ENCODE data around the gene MEI1.

MEI1 gene

DNA sequence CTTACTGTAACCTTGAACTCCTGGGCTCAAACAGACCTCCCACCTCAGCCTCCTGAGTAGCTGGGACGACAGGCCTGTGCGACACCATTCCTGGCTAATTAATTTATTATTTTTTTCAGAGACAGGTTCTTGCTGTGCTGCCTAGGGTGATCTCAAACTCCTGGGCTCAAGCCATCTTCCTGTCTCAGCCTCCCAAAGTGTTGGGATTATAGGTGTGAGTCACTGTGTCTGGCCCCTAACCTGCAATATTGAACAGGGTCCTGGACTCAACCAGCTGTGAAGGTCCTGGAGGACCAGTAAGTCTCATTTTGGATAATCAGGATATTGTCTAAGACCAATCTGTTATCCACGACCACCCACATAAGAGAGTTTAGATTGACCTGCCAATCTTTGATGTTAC lies 116.4 kb downstream of the MEI1 start:
- Histone ChIP-seq H3K4me1 (ENCODE audit: insufficient read depth, poor library complexity, severe bottlenecking) (no peaks in the 10 kb centered on the region), H3K9me3 (ENCODE audit: severe bottlenecking) (no peaks in the 10 kb centered on the region), H3K4me3 (ENCODE audit: severe bottlenecking) (no peak overlapping the region), H3K27ac (ENCODE audit: poor library complexity, severe bottlenecking) (no peak overlapping the region), H3K27me3 (ENCODE audit: insufficient read depth, poor library complexity, severe bottlenecking) (no peaks in the 10 kb centered on the region), H3K36me3 (ENCODE audit: low read depth) (peaks cover 11% of the 10 kb centered on the region)
- ATAC-seq (ENCODE audit: low read depth) = no peak
- no peak for DNase-seq (ENCODE audit: low spot score)
- TF ChIP-seq, protein P1, sequence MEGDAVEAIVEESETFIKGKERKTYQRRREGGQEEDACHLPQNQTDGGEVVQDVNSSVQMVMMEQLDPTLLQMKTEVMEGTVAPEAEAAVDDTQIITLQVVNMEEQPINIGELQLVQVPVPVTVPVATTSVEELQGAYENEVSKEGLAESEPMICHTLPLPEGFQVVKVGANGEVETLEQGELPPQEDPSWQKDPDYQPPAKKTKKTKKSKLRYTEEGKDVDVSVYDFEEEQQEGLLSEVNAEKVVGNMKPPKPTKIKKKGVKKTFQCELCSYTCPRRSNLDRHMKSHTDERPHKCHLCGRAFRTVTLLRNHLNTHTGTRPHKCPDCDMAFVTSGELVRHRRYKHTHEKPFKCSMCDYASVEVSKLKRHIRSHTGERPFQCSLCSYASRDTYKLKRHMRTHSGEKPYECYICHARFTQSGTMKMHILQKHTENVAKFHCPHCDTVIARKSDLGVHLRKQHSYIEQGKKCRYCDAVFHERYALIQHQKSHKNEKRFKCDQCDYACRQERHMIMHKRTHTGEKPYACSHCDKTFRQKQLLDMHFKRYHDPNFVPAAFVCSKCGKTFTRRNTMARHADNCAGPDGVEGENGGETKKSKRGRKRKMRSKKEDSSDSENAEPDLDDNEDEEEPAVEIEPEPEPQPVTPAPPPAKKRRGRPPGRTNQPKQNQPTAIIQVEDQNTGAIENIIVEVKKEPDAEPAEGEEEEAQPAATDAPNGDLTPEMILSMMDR (IDR thresholded peaks at IDR 0.05; ENCODE audit: poor library complexity, severe bottlenecking) = no peak

DNA sequence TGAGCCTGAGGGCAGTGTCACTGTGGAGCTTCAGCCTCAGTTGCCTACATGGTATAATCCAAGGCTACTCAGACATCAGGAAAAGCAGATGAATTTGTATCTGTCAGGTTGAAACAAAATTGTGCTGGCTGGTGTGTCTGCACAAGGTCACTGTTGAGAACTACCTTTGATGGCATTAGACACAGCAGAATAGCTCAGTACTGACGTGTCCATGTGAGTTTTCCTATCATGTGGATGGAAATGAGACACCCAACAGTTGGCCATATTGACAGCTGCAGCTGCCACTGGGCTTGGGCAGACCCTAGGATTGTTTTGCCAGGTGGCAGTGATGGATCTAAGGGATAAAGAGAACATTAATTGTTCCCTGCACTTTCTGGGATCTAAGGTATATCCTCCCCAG lies 116.9 kb downstream of the MEI1 start:
- Histone ChIP-seq H3K4me3 (ENCODE audit: severe bottlenecking) (no peak overlapping the region), H3K4me1 (ENCODE audit: insufficient read depth, poor library complexity, severe bottlenecking) (no peaks in the 10 kb centered on the region), H3K27ac (ENCODE audit: poor library complexity, severe bottlenecking) (no peak overlapping the region), H3K27me3 (ENCODE audit: insufficient read depth, poor library complexity, severe bottlenecking) (no peaks in the 10 kb centered on the region), H3K9me3 (ENCODE audit: severe bottlenecking) (no peaks in the 10 kb centered on the region), H3K36me3 (ENCODE audit: low read depth) (peaks cover 11% of the 10 kb centered on the region)
- no peak for ATAC-seq (ENCODE audit: low read depth)
- no peak for DNase-seq (ENCODE audit: low spot score)
- TF ChIP-seq, protein P1 (IDR thresholded peaks at IDR 0.05; ENCODE audit: poor library complexity, severe bottlenecking) = no peak

DNA sequence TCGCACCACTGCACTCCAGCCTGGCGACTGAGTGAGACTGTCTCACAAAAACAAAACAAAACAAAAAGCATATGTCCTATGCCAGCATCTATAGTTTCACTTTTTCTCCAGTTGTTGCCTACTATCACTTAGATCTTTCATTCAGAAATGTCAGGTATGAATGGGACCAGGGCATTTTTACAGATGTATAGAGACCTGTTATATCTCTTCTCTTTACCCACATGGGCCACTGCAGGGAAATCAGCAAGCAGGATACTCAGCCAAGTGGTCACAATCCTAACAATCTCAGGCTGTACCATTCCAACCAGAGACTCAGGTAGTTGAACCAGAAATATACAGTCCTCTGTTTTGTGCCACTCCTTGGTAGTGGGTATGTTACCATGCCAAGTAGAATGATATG lies 117.6 kb downstream of the MEI1 start:
- TF ChIP-seq, protein P1 (IDR thresholded peaks at IDR 0.05; ENCODE audit: poor library complexity, severe bottlenecking) = no peak

DNA sequence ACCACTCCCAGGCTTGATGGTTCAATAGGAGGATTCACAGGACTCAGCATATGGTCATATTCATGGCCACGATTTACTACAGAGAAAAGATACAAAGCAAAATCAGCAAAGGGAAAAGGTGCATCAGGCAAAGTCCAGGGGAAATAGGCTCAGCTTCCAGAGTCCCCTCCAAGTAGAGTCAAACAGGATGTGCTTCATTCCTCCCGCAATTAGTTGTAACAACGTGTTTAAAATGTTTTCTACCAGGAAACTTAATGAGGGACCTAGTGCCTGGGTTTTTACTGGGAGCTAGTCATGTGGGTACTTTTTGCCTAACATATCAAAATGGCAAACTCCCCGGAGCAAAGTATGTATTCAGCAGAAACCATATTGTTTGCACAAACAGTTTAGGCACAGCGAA lies 118.7 kb downstream of the MEI1 start:
- DNase-seq (ENCODE audit: low spot score) (no peak), ATAC-seq (ENCODE audit: low read depth) (no peak)
- Histone ChIP-seq H3K9me3 (ENCODE audit: severe bottlenecking) (no peaks in the 10 kb centered on the region), H3K36me3 (ENCODE audit: low read depth) (peaks cover 11% of the 10 kb centered on the region), H3K4me1 (ENCODE audit: insufficient read depth, poor library complexity, severe bottlenecking) (no peaks in the 10 kb centered on the region), H3K27ac (ENCODE audit: poor library complexity, severe bottlenecking) (no peak overlapping the region), H3K4me3 (ENCODE audit: severe bottlenecking) (no peak overlapping the region), H3K27me3 (ENCODE audit: insufficient read depth, poor library complexity, severe bottlenecking) (no peaks in the 10 kb centered on the region)
- TF ChIP-seq, protein P1 (IDR thresholded peaks at IDR 0.05; ENCODE audit: poor library complexity, severe bottlenecking) = no peak

More for the DNA sequence above, 117.6 kb downstream of the MEI1 start:
- no peak for DNase-seq (ENCODE audit: low spot score)
- ATAC-seq (ENCODE audit: low read depth) = no peak
- Histone ChIP-seq H3K27ac (ENCODE audit: poor library complexity, severe bottlenecking) (no peak overlapping the region), H3K27me3 (ENCODE audit: insufficient read depth, poor library complexity, severe bottlenecking) (no peaks in the 10 kb centered on the region), H3K9me3 (ENCODE audit: severe bottlenecking) (no peaks in the 10 kb centered on the region), H3K4me1 (ENCODE audit: insufficient read depth, poor library complexity, severe bottlenecking) (no peaks in the 10 kb centered on the region), H3K4me3 (ENCODE audit: severe bottlenecking) (no peak overlapping the region), H3K36me3 (ENCODE audit: low read depth) (peaks cover 11% of the 10 kb centered on the region)

DNA sequence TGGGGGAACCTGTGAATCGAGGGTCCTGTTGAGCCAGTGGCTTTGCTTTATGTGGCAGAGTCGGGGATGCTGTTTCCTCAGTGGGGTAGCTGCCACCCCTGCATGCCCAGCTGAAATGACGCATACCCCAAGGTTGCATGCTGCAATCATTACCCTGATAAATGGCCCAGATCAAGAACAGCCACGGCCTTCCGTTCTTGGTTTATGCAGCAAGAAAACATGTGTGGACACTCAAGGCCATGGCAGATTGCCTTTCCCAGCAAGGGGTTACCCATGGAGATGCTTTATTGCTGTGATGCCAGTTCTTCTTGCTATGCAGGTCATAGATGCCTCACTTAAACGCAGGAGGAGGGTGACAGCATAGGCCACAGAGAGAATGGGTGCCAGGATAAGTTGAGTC lies 119.3 kb downstream of the MEI1 start:
- H3K36me3 ChIP-seq (ENCODE audit: low read depth) = peaks cover 12% of the 10 kb centered on the region

More for the DNA sequence above, 119.3 kb downstream of the MEI1 start:
- TF ChIP-seq, protein P1 (IDR thresholded peaks at IDR 0.05; ENCODE audit: poor library complexity, severe bottlenecking) = no peak
- Histone ChIP-seq H3K9me3 (ENCODE audit: severe bottlenecking) (no peaks in the 10 kb centered on the region), H3K4me3 (ENCODE audit: severe bottlenecking) (no peak overlapping the region), H3K27ac (ENCODE audit: poor library complexity, severe bottlenecking) (no peak overlapping the region), H3K4me1 (ENCODE audit: insufficient read depth, poor library complexity, severe bottlenecking) (no peaks in the 10 kb centered on the region), H3K27me3 (ENCODE audit: insufficient read depth, poor library complexity, severe bottlenecking) (no peaks in the 10 kb centered on the region)
- DNase-seq (ENCODE audit: low spot score) (no peak), ATAC-seq (ENCODE audit: low read depth) (no peak)

All from RWPE2 (cell line).